ENCODE results near the gene TNFAIP8L3.
A peak's percentile ranks its signal among the peaks of the same experiment; 100 is the strongest.
"Not testable (repeated sequence)": the region's sequence is repeated elsewhere in the genome, so short reads cannot be mapped to it uniquely, and the experiment has no call there.

Gene TNFAIP8L3

GRCh38 chr15:51049081-51049480 lies 45.6 kb downstream of the TNFAIP8L3 start:
- Histone ChIP-seq H3K9ac (ENCODE audit: low read length) (no peak overlapping the region), H3K9me3 (ENCODE audit: control insufficient read depth, low read length) (no peaks in the 10 kb centered on the region), H3K36me3 (ENCODE audit: control insufficient read depth, insufficient read depth, low read length, severe bottlenecking) (no peaks in the 10 kb centered on the region), H3K4me1 (ENCODE audit: control insufficient read depth, insufficient read depth, low read length) (peaks cover 19% of the 10 kb centered on the region), H3K27me3 (replicated peaks; ENCODE audit: control insufficient read depth, insufficient read depth, low read length) (no peaks in the 10 kb centered on the region), H3K4me3 (ENCODE audit: low read length) (no peak overlapping the region)
- no peak for DNase-seq (ENCODE audit: low read depth)

GRCh38 chr15:51048308-51048707 lies 46.4 kb downstream of the TNFAIP8L3 start:
- Histone ChIP-seq H3K4me1 (ENCODE audit: control insufficient read depth, insufficient read depth, low read length) (peaks cover 19% of the 10 kb centered on the region), H3K4me3 (ENCODE audit: low read length) (no peak overlapping the region), H3K27me3 (replicated peaks; ENCODE audit: control insufficient read depth, insufficient read depth, low read length) (no peaks in the 10 kb centered on the region), H3K9me3 (ENCODE audit: control insufficient read depth, low read length) (no peaks in the 10 kb centered on the region), H3K9ac (ENCODE audit: low read length) (no peak overlapping the region), H3K36me3 (ENCODE audit: control insufficient read depth, insufficient read depth, low read length, severe bottlenecking) (no peaks in the 10 kb centered on the region)
- DNase-seq (ENCODE audit: low read depth): no peak

GRCh38 chr15:51046799-51047449 lies 47.8 kb downstream of the TNFAIP8L3 start:
- Histone ChIP-seq H3K4me1 (ENCODE audit: control insufficient read depth, insufficient read depth, low read length) (peaks cover 14% of the 10 kb centered on the region), H3K9ac (ENCODE audit: low read length) (no peak overlapping the region), H3K9me3 (ENCODE audit: control insufficient read depth, low read length) (no peaks in the 10 kb centered on the region), H3K4me3 (ENCODE audit: low read length) (no peak overlapping the region), H3K27me3 (replicated peaks; ENCODE audit: control insufficient read depth, insufficient read depth, low read length) (no peaks in the 10 kb centered on the region), H3K36me3 (ENCODE audit: control insufficient read depth, insufficient read depth, low read length, severe bottlenecking) (no peaks in the 10 kb centered on the region)
- DNase-seq (ENCODE audit: low read depth): peak; percentile 43

GRCh38 chr15:51046016-51046415 lies 48.7 kb downstream of the TNFAIP8L3 start:
- no peak for DNase-seq (ENCODE audit: low read depth)
- Histone ChIP-seq H3K4me3 (ENCODE audit: low read length) (no peak overlapping the region), H3K9ac (ENCODE audit: low read length) (no peak overlapping the region), H3K36me3 (ENCODE audit: control insufficient read depth, insufficient read depth, low read length, severe bottlenecking) (no peaks in the 10 kb centered on the region), H3K4me1 (ENCODE audit: control insufficient read depth, insufficient read depth, low read length) (peaks cover 8% of the 10 kb centered on the region), H3K9me3 (ENCODE audit: control insufficient read depth, low read length) (no peaks in the 10 kb centered on the region), H3K27me3 (replicated peaks; ENCODE audit: control insufficient read depth, insufficient read depth, low read length) (no peaks in the 10 kb centered on the region)

- Histone ChIP-seq H3K9me3 (ENCODE audit: control insufficient read depth, low read length) (no peaks in the 10 kb centered on the region), H3K4me1 (ENCODE audit: control insufficient read depth, insufficient read depth, low read length) (peaks cover 8% of the 10 kb centered on the region), H3K36me3 (ENCODE audit: control insufficient read depth, insufficient read depth, low read length, severe bottlenecking) (no peaks in the 10 kb centered on the region), H3K4me3 (ENCODE audit: low read length) (no peak overlapping the region), H3K9ac (ENCODE audit: low read length) (no peak overlapping the region), H3K27me3 (replicated peaks; ENCODE audit: control insufficient read depth, insufficient read depth, low read length) (no peaks in the 10 kb centered on the region)
- no peak for DNase-seq (ENCODE audit: low read depth)
These were observed 50.5 kb downstream of the TNFAIP8L3 start for GRCh38 chr15:51044037-51044727.

- Histone ChIP-seq H3K27me3 (replicated peaks; ENCODE audit: control insufficient read depth, insufficient read depth, low read length) (no peaks in the 10 kb centered on the region), H3K9ac (ENCODE audit: low read length) (no peak overlapping the region), H3K9me3 (ENCODE audit: control insufficient read depth, low read length) (no peaks in the 10 kb centered on the region), H3K4me3 (ENCODE audit: low read length) (no peak overlapping the region), H3K4me1 (ENCODE audit: control insufficient read depth, insufficient read depth, low read length) (no peaks in the 10 kb centered on the region), H3K36me3 (ENCODE audit: control insufficient read depth, insufficient read depth, low read length, severe bottlenecking) (no peaks in the 10 kb centered on the region)
- no peak for DNase-seq (ENCODE audit: low read depth)
These were observed 55.8 kb downstream of the TNFAIP8L3 start for GRCh38 chr15:51038974-51039319.

GRCh38 chr15:51038162-51038973 lies 56.3 kb downstream of the TNFAIP8L3 start:
- Histone ChIP-seq H3K36me3 (ENCODE audit: control insufficient read depth, insufficient read depth, low read length, severe bottlenecking) (no peaks in the 10 kb centered on the region), H3K27me3 (replicated peaks; ENCODE audit: control insufficient read depth, insufficient read depth, low read length) (no peaks in the 10 kb centered on the region), H3K4me1 (ENCODE audit: control insufficient read depth, insufficient read depth, low read length) (no peaks in the 10 kb centered on the region), H3K9ac (ENCODE audit: low read length) (no peak overlapping the region), H3K9me3 (ENCODE audit: control insufficient read depth, low read length) (no peaks in the 10 kb centered on the region), H3K4me3 (ENCODE audit: low read length) (no peak overlapping the region)
- DNase-seq (ENCODE audit: low read depth): no peak

GRCh38 chr15:51037474-51037873 lies 57.2 kb downstream of the TNFAIP8L3 start:
- H3K4me1 ChIP-seq (ENCODE audit: control insufficient read depth, insufficient read depth, low read length); H3K9ac ChIP-seq (ENCODE audit: low read length); H3K27me3 ChIP-seq (replicated peaks; ENCODE audit: control insufficient read depth, insufficient read depth, low read length); H3K9me3 ChIP-seq (ENCODE audit: control insufficient read depth, low read length); DNase-seq (ENCODE audit: low read depth); H3K4me3 ChIP-seq (ENCODE audit: low read length); H3K36me3 ChIP-seq (ENCODE audit: control insufficient read depth, insufficient read depth, low read length, severe bottlenecking): not testable (repeated sequence)

- H3K4me3 ChIP-seq (ENCODE audit: low read length): no peak overlapping the region
These were observed 63.9 kb downstream of the TNFAIP8L3 start for GRCh38 chr15:51030649-51031316.

GRCh38 chr15:51025454-51025846 lies 69.3 kb downstream of the TNFAIP8L3 start:
- no peak for DNase-seq (ENCODE audit: low read depth)
- H3K9me3 ChIP-seq (ENCODE audit: control insufficient read depth, low read length): no peaks in the 10 kb centered on the region
- H3K27me3 ChIP-seq (replicated peaks; ENCODE audit: control insufficient read depth, insufficient read depth, low read length): no peaks in the 10 kb centered on the region
- H3K36me3 ChIP-seq (ENCODE audit: control insufficient read depth, insufficient read depth, low read length, severe bottlenecking): no peaks in the 10 kb centered on the region
- H3K4me3 ChIP-seq (ENCODE audit: low read length): no peak overlapping the region
- H3K9ac ChIP-seq (ENCODE audit: low read length): no peak overlapping the region
- peaks cover 20% of the 10 kb centered on the region for H3K4me1 ChIP-seq (ENCODE audit: control insufficient read depth, insufficient read depth, low read length)

More at GRCh38 chr15:51030649-51031316, 63.9 kb downstream of the TNFAIP8L3 start:
- Histone ChIP-seq H3K27me3 (replicated peaks; ENCODE audit: control insufficient read depth, insufficient read depth, low read length) (no peaks in the 10 kb centered on the region), H3K9me3 (ENCODE audit: control insufficient read depth, low read length) (no peaks in the 10 kb centered on the region), H3K4me1 (ENCODE audit: control insufficient read depth, insufficient read depth, low read length) (peaks cover 11% of the 10 kb centered on the region), H3K36me3 (ENCODE audit: control insufficient read depth, insufficient read depth, low read length, severe bottlenecking) (no peaks in the 10 kb centered on the region), H3K9ac (ENCODE audit: low read length) (no peak overlapping the region)
- peak; percentile 64 for DNase-seq (ENCODE audit: low read depth)
